Measurements from ENCODE around the gene KCNJ9. TPM values are rescaled to one million over a fixed set of nuclear protein-coding genes. Genes with fewer than 3 reads are reported as not detected.

Gene KCNJ9
- total and polyA plus RNA-seq, 2 of the 13 experiments (the other 11 are each of a cell fraction or from before 2014, with no cell fraction given): not detected

- Histone ChIP-seq H3K79me2 (ENCODE audit: insufficient read depth, low read length) (peaks cover 18% of the 10 kb centered on the region), H3K9ac (ENCODE audit: insufficient read depth, low read depth, low read length) (peak within 1 kb of the TSS; percentile 78), H3K9me3 (ENCODE audit: low read length) (no peaks in the 10 kb centered on the region), H2AFZ (ENCODE audit: low read length) (peak within 1 kb of the TSS; percentile 76), H4K20me1 (ENCODE audit: insufficient read depth, low read length) (no peaks in the 10 kb centered on the region), H3K4me1 (ENCODE audit: insufficient read depth, low read length) (peaks cover 84% of the 10 kb centered on the region), H3K36me3 (replicated peaks in 1 of 2; ENCODE audit: control insufficient read depth in 1 of 2, insufficient read depth in 2 of 2, low read length in 2 of 2) (peaks cover under 1 to 5% of the 10 kb centered on the region in 2 experiments; a peak in 3 of 5 replicates), H3K27ac (ENCODE audit: extremely low read length, insufficient read depth, low read length) (peak within 1 kb of the TSS; percentile 67), H3K4me3 (replicated peaks in 1 of 3; ENCODE audit: insufficient read depth in 1 of 3, low read depth in 2 of 3, low read length in 3 of 3) (peak within 1 kb of the TSS; percentile 70 to 85 (median 78)), H3K4me2 (ENCODE audit: low read depth, low read length) (peak within 1 kb of the TSS; percentile 100), H3K27me3 (ENCODE audit: control insufficient read depth in 1 of 2, insufficient read depth in 2 of 2, low read length in 2 of 2) (no peaks in the 10 kb centered on the region)
- intact Hi-C loops (cut with micrococcal nuclease; ENCODE audit: unreplicated experiment) (no loop called here), in situ Hi-C loops (cut with HindIII; ENCODE audit: extremely low pct_ligation_motif_present, low pct_unique_long_range_greater_than_20kb) (no loop called here)
- DNase-seq (ENCODE audit: low spot score) (peak; percentile 68), ATAC-seq (peak; percentile 71), FAIRE-seq (no peak)
- CTCF ChIA-PET (ENCODE audit: low intra/inter-chr PET ratio, low total read pairs): no interaction called here
- no TSS peak for BruUV-seq (replicated peaks)
- WGBS (ENCODE audit: low lambda C conversion rate): 6% methylated on average over 21 of the region's 64 CpGs
- POLR2A ChIA-PET: interaction anchor here (0.6 to 2.2 kb wide), 12 partner anchors 9 to 187 kb away, joined by 3 to 14 read pairs (median 4); partner anchors contain the start of genes DCAF8, KCNJ10 and PEX19
- TF ChIP-seq ZBTB10 (CRISPR knock-in tag; IDR thresholded peaks at IDR 0.05; ENCODE audit: borderline replicate concordance): no peak
- TF ChIP-seq SRSF4 (IDR thresholded peaks at IDR 0.05; ENCODE audit: low read depth, low read length, poor library complexity, severe bottlenecking): no peak
- TF ChIP-seq TSC22D2 (CRISPR knock-in tag; IDR thresholded peaks at IDR 0.05; ENCODE audit: borderline replicate concordance): no peak
- TF ChIP-seq ZNF205 (CRISPR knock-in tag; IDR thresholded peaks at IDR 0.05): no peak
- no peak for TF ChIP-seq CBX1 (IDR thresholded peaks at IDR 0.05; ENCODE audit: low read depth)
- TF ChIP-seq HNRNPLL (IDR thresholded peaks at IDR 0.05; ENCODE audit: low read depth, low read length, poor library complexity, severe bottlenecking): no peak
- TF ChIP-seq CHD2 (IDR thresholded peaks at IDR 0.05; ENCODE audit: low read depth, low read length): no peak
- TF ChIP-seq FLYWCH1 (CRISPR knock-in tag; IDR thresholded peaks at IDR 0.05): 0 out of 2 replicates have a peak, but pooled peaks have one; percentile 14
- no peak for TF ChIP-seq TRAFD1 (CRISPR knock-in tag; IDR thresholded peaks at IDR 0.05; ENCODE audit: borderline replicate concordance)
- no peak for TF ChIP-seq KDM4B (CRISPR knock-in tag; IDR thresholded peaks at IDR 0.05)
- TF ChIP-seq GFI1 (CRISPR knock-in tag; IDR thresholded peaks at IDR 0.05; ENCODE audit: borderline replicate concordance): no peak
- TF ChIP-seq POGK (CRISPR knock-in tag; conservative IDR thresholded peaks at IDR 0.05): no peak
- TF ChIP-seq ZNF484 (CRISPR knock-in tag; IDR thresholded peaks at IDR 0.05; ENCODE audit: borderline replicate concordance, low read depth): no peak
- no peak for TF ChIP-seq SMARCC2 (IDR thresholded peaks at IDR 0.05)
- TF ChIP-seq NR1H2 (CRISPR knock-in tag; IDR thresholded peaks at IDR 0.05; ENCODE audit: borderline replicate concordance, low read depth): no peak
- TF ChIP-seq ZIK1 (CRISPR knock-in tag; IDR thresholded peaks at IDR 0.05; ENCODE audit: borderline replicate concordance, low read depth): no peak
Observed at GRCh38 chr1:160097911-160098851, 16.8 kb downstream of the KCNJ9 start, which contains the start of gene IGSF8. Gene IGSF8, minus strand, starts transcription at chr1:160098619. Its CDS starts 147 bp downstream, at chr1:160098472.
